HFF-Myc (cell line): ENCODE results near the gene F2.

Experiments used
- DNase-seq: peaks from one replicate; pipeline ENCODE4 v3.0.0-alpha.2; 2011; ENCODE audit warnings: low read depth; ENCODE audit errors: extremely low read depth
- H3K4me3 ChIP-seq: replicated peaks from 2 replicates; pipeline ENCODE4 v1.5.1; 2011; ENCODE audit warnings: low read depth, mild to moderate bottlenecking, control low read depth, low read length
- CTCF ChIP-seq: IDR thresholded peaks from 2 replicates; pipeline ENCODE4 v1.5.1; 2012; ENCODE audit warnings: mild to moderate bottlenecking, low read depth, low read length, control low read depth; ENCODE audit errors: missing control alignments

Gene F2

DNA sequence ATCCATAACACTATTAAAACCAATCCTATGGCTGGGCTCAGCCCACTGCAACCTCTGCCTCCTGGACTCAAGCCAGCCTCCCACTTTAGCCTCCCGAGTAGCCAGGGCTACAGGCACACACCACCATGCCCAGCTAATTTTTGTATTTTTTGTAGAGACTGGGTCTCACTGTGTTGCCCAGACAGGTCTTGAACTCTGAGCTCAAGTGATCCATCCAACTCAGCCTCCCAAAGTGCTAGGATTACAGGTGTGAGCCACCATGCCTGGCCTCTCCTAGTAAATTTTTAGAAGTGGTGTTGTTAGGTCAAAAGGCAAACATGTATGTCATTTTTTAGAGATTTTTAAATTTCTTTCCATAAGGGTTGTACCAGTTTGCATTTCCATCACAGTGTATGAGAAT is 14.2 kb downstream of the F2 start:
- no peak overlapping the region for H3K4me3 ChIP-seq
- DNase-seq: no peak
- no peak for TF ChIP-seq CTCF

DNA sequence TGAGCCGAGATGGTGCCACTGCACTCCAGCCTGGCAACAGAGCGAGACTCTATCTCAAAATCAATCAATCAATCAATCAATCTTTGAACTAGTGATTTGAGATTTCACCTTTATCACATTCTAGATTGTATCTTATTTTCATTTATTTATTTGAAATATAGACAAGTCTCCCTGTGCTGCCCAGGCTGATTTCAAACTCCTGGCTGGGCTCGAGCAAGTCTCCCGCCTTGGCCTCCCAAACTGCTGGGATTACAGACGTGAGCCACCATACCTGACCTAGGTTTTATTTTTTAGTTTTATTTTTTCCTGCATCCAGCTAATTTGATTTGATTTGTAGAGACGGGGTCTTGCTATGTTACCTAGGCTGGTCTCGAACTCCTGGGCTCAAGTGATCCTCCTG is 17.1 kb downstream of the F2 start:
- DNase-seq: no peak
- TF ChIP-seq CTCF: no peak
- no peak overlapping the region for H3K4me3 ChIP-seq

- DNase-seq: no peak
- no peak overlapping the region for H3K4me3 ChIP-seq
- no peak for TF ChIP-seq CTCF
Observed at GRCh38 chr11:46736615-46737014, 17.6 kb downstream of the F2 start.

DNA sequence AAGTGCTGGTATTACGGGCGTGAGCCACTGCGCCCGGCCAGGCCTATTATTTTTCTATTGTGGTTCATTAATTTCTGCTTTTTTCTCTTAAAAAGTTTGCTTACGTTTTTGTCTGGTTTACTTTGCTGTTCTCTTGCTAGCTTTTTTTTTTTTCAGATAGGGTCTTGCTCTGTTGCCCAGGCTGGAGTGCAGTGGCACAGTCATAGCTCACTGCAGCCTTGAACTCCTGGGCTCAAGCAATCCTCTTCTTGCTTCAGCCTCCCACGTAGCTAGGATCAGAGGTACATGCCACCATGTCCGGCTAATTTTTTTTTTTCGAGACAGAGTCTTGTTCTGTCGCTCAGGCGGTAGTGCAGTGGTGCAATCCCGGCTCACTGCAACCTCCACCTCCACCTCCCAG is 18.7 kb downstream of the F2 start:
- DNase-seq: no peak
- no peak for TF ChIP-seq CTCF
- no peak overlapping the region for H3K4me3 ChIP-seq

DNA sequence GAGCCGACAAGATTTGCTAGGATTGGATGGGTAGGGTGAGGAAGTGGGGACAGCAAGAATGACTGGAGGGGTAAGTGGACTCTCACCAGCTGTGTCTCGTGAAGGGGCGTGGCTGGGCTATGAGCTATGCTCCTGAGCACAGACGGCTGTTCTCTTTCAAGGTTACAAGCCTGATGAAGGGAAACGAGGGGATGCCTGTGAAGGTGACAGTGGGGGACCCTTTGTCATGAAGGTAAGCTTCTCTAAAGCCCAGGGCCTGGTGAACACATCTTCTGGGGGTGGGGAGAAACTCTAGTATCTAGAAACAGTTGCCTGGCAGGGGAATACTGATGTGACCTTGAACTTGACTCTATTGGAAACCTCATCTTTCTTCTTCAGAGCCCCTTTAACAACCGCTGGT is 19.9 kb downstream of the F2 start:
- no peak overlapping the region for H3K4me3 ChIP-seq
- DNase-seq: no peak
- no peak for TF ChIP-seq CTCF

GRCh38 chr11:46741600-46742484 is 22.8 kb downstream of the F2 start:
- TF ChIP-seq CTCF: no peak
- no peak for DNase-seq
- no peak overlapping the region for H3K4me3 ChIP-seq
